Fibroblast of the aortic adventitia (primary cell): Measurements from ENCODE around the gene PELI2. TPM values are rescaled to one million over a fixed set of nuclear protein-coding genes. Genes with fewer than 3 reads are reported as not detected.

Source experiments
- DNase-seq: peaks from one replicate; pipeline ENCODE4 v3.0.0-alpha.2; 2010; ENCODE audit warnings: low read depth
- H3K4me3 ChIP-seq: 2 replicates; pipeline ENCODE4 v1.5.1; 2011; ENCODE audit warnings: low read depth, mild to moderate bottlenecking, control low read depth, low read length, moderate library complexity
- CTCF ChIP-seq: IDR thresholded peaks from 2 replicates; pipeline ENCODE4 v1.5.1; 2011; ENCODE audit warnings: mild to moderate bottlenecking, low read length, control low read depth, inconsistent platforms; ENCODE audit not compliant: insufficient read depth
- total RNA-seq: library from RNA; depleted of rRNA; stranded (reverse); fragments of >200 nt; gene quantifications from 2 replicates; pipeline ENCODE4 v1.2.3, GENCODE V29; 2012; ENCODE audit warnings: low replicate concordance

The PELI2 gene
- total RNA-seq, 1 donor = 14.0 TPM

- no peak for TF ChIP-seq CTCF
- no peak for DNase-seq
Observed at GRCh38 chr14:56202256-56202655, 84.0 kb downstream of the PELI2 start.

DNA sequence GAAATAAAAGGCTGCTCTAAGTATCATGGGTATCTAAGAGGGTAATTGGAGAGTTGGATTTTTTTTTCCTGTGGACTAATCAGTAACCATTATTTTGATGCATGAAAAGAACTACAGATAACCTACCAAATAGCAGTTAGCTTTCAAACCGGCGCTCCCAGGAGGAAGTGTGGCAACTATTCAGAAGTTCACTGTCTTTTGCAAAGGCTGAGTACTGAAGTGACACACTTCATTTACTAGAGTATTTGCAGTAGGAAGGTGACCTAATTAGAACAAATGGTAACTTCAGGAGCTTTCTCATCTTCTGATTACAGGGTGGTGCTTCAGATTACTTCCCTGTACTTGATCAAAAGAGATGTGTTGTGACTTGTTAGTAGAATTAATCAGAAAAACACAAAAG lies 87.7 kb downstream of the PELI2 start:
- DNase-seq = no peak
- H3K4me3 ChIP-seq = no peak overlapping the region
- no peak for TF ChIP-seq CTCF

More at GRCh38 chr14:56202256-56202655, 84.0 kb downstream of the PELI2 start:
- no peak overlapping the region for H3K4me3 ChIP-seq

GRCh38 chr14:56206596-56206995 lies 88.4 kb downstream of the PELI2 start:
- no peak overlapping the region for H3K4me3 ChIP-seq
- DNase-seq = no peak
- no peak for TF ChIP-seq CTCF

DNA sequence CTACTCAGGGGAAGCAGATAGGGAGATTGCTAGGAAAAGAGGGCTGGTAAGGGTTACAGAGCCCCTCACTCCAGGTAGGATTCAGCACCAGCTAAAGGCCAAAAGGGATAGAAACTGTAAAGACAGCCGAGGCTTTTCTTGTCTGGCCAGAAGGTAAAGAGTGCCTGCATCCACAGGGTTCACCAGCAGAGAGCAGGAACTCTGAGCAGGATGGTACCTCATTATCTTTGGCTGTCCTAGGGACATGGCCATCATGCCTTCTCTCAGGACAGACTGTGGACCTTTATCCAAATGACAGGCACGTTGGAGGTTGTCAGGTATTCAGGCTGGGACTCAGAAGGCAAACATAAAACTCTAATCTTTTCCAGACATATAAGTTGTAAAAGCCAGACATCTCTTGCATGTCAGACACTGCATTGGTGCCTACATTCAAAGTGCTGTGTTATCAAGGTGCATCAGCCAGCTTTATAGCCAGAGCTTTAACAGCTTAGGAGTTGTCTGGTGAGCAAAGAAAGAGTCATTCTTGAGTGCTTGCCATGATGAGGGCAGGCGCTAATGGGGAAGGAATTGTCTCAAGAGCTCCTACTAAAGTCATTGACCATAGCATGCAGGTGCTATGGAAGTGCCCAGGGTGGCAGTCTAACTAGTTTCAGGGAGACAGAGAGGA lies 89.5 kb downstream of the PELI2 start:
- no peak for DNase-seq
- no peak for TF ChIP-seq CTCF

DNA sequence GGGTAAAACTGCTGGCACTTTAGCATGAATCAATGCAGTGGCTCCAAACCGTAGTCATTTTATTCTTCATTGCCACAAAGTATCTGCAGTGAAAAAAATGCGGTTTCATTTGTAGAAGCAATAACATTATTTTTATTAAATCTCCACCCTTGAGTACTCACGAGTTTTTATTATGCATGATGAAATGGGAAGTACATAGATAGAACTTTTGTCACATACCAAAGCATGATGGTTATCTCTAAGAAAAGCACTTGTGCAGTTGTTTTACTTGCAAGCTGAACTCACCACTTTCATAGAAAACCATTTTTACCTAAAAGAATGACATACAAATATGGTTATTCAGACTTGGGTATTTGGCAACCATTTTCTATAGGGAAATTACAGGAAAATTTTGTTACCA lies 90.3 kb downstream of the PELI2 start:
- no peak for DNase-seq
- H3K4me3 ChIP-seq = no peak overlapping the region

More for the DNA sequence above, 89.5 kb downstream of the PELI2 start:
- no peak overlapping the region for H3K4me3 ChIP-seq

DNA sequence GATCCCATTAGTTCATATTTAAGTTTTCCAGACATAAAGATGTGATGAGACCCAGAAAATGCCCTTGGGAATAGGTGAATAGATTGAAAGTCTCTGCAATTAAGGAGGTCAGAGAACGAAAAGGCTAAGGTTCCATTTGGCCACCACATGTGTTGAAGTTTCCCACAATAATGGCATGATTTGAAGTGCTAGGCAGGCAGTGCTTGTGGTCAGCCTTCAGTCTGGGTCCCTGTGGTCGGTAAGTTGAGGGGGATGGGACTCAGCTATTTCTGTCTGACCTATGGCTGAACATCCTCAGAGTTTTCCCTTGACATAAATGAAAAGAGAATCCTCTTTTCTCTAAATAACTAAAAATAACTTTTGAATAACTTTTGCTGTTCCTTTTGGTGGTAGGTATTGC lies 92.4 kb downstream of the PELI2 start:
- TF ChIP-seq CTCF = no peak
- H3K4me3 ChIP-seq = no peak overlapping the region

More for the DNA sequence above, 90.3 kb downstream of the PELI2 start:
- TF ChIP-seq CTCF = no peak

DNA sequence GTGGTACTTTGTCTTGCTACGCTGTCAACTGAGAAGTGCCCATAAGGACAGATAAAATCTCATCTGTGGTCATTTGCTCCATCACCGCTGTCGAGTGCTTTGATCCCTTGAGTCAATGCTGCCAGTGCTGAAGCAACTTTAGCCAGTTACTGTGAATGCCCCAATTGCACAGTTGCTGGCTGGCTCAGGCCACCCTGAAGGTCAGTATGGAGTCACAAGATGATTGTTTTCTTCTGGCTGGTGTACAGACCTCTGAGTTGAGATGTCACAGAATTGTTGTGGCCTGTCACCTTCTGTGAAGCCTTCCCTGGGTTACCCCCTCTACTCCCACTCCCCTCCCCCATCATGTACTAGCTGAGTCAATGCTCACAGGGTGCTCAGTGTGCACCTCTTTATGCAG lies 92.9 kb downstream of the PELI2 start:
- DNase-seq = no peak
- H3K4me3 ChIP-seq = no peak overlapping the region
- no peak for TF ChIP-seq CTCF

More for the DNA sequence above, 92.4 kb downstream of the PELI2 start:
- no peak for DNase-seq
